Esophagus squamous epithelium (tissue), 4 donors: Measurements from ENCODE around the gene DUSP9.

Experiments used
- CTCF ChIP-seq, 6 experiments: fragments of 450-650 bp in 4 of 6; fragments of 200-600 bp in 2 of 6; sonication (generic) in 2 of 6; IDR thresholded peaks; one replicate each; pipeline ENCODE4 v1.5.1; 2016 to 2019; ENCODE audit warnings: antibody characterized with exemption in 6 of 6, mild to moderate bottlenecking in 4 of 6, moderate library complexity in 4 of 6
- POLR2A ChIP-seq, 4 donors: fragments of 450-650 bp; IDR thresholded peaks; one replicate each; pipeline ENCODE4 v1.6.1; 2017; ENCODE audit warnings: antibody characterized with exemption in 4 of 4, mild to moderate bottlenecking in 4 of 4, moderate library complexity in 3 of 4

- TF ChIP-seq CTCF (IDR thresholded peaks at IDR 0.05) (peak in 2 of 6 experiments; percentile 7 to 10), POLR2A (IDR thresholded peaks at IDR 0.05) (peak in 2 of 4 donors; percentile 43 to 48)
These were observed 40.4 kb downstream of the DUSP9 start, which contains the start of gene SLC6A8 for GRCh38 chrX:153687121-153688039.
